K562 (cell line): ENCODE results near the gene ATF5. TPM values are rescaled to one million over a fixed set of nuclear protein-coding genes. Genes with fewer than 3 reads are reported as not detected.

Experiments used
- PRPF4 ChIP-seq: fragments of 200-400 bp; formaldehyde crosslinking; IDR thresholded peaks from one replicate; pipeline ENCODE4 v1.6.1; 2017; ENCODE audit warnings: low read length, low read depth, mild to moderate bottlenecking; ENCODE audit not compliant: insufficient read depth, poor library complexity, severe bottlenecking
- SETDB1 ChIP-seq: IDR thresholded peaks from one replicate; pipeline ENCODE4 v1.6.1; 2012; ENCODE audit warnings: low read length, control low read depth, inconsistent platforms
- STAG1 ChIP-seq: sonication (generic); formaldehyde crosslinking; IDR thresholded peaks from 2 replicates; pipeline ENCODE4 v1.5.0; 2020; ENCODE audit warnings: missing genetic modification reagents, borderline replicate concordance
- SUPT5H ChIP-seq: fragments of 450-650 bp; IDR thresholded peaks from 2 replicates; pipeline ENCODE4 v1.6.1; 2016
- XRCC3 ChIP-seq: fragments of 450-650 bp; IDR thresholded peaks from 2 replicates; pipeline ENCODE4 v1.6.1; 2017; ENCODE audit warnings: mild to moderate bottlenecking, moderate library complexity
- ZBTB33 ChIP-seq: sonication (generic); formaldehyde crosslinking; IDR thresholded peaks from 2 replicates; pipeline ENCODE4 v1.8.1; 2023; ENCODE audit warnings: mild to moderate bottlenecking, missing genetic modification reagents
- ZKSCAN1 ChIP-seq: fragments of 150-350 bp; IDR thresholded peaks from 2 replicates; pipeline ENCODE4 v1.6.1; 2016; ENCODE audit warnings: low read depth, low read length
- ZNF644 ChIP-seq: fragments of 200-800 bp; sonication (Bioruptor generic); IDR thresholded peaks from 2 replicates; pipeline ENCODE4 v1.6.1; 2016; ENCODE audit warnings: low read depth, missing genetic modification characterization, missing compliant biosample characterization
- polyA plus RNA-seq, 8 experiments: library from polyadenylated mRNA; depleted of rRNA in 4 of 8; stranded (reverse) in 5 of 8; unstranded in 3 of 8; fragments of >200 nt; fragmentation: Nextera tagmentation in 2 of 8; fragmentation: Illumina TruSeq in 1 of 8; extraction: Ambion mirVana in 2 of 8; extraction: Trizol in 1 of 8; gene quantifications; 2 replicates each; pipeline versions ENCODE4 v1.2.1 to v1.2.3, GENCODE V29; 2011 to 2014; ENCODE audit warnings: inconsistent platforms in 1 of 8, missing spikeins in 1 of 8
- total RNA-seq, 7 experiments: library from RNA; depleted of rRNA in 6 of 7; stranded (reverse); fragments of >200 nt in 6 of 7; fragmentation: Illumina TruSeq in 2 of 7; extraction: Trizol in 2 of 7; gene quantifications; 2 replicates each; pipeline versions ENCODE4 v1.2.1 to v1.2.3, GENCODE V29; 2011 to 2021; ENCODE audit warnings: low replicate concordance in 1 of 7
- TF ChIP-seq, protein P1 (sequence below), 2 experiments: fragments of 450-650 bp in 1 of 2; IDR thresholded peaks; 2 replicates each; pipeline ENCODE4 v1.6.1; 2011 to 2017; ENCODE audit warnings: low read depth in 2 of 2, antibody characterized with exemption in 1 of 2, borderline replicate concordance in 1 of 2, low read length in 1 of 2, mild to moderate bottlenecking in 1 of 2, mixed read lengths in 1 of 2; ENCODE audit not compliant: control insufficient read depth in 1 of 2

ATF5 gene
- total and polyA plus RNA-seq, 9 of the 15 experiments (the other 6 are each of a cell fraction or from before 2014, with no cell fraction given): 3.0 to 57.6 (median 11.1) TPM

DNA sequence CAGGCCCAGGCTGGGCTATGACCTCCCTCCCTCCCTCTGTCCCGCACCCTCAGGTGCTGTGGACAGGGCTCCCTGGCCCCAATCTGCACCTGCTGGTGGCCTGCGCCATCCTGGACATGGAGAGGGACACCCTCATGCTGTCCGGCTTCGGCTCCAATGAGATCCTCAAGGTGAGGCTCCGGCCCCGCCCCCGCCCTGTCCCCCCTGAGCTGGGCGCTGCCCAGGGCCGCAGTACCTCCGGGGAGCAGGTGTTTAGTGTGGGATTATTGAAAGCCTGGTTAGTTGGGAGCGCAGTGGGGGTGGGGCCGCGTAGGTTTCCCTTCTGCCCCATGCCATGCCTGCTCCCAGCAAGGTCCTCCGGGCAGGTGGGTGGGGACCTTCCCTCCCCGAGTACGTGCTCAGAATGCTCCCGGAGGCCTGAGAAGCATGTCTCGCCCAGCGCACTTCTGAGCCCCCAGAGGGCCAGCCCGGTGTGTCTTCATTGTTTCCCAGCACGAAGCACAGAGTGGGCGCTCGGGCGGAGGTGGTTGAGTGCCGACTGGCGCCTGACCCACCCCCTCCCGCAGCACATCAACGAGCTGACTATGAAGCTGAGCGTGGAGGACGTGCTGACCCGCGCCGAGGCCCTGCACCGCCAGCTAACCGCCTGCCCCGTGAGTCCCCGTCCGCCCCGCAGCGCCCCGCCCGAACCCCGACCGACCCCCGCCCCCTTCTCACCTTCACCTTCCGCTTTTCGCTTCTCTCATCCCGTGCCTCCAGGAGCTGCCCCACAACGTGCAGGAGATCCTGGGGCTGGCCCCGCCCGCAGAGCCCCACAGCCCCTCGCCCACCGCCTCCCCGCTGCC, 41.1 kb upstream of the ATF5 start (continued):
- TF ChIP-seq, protein P1, sequence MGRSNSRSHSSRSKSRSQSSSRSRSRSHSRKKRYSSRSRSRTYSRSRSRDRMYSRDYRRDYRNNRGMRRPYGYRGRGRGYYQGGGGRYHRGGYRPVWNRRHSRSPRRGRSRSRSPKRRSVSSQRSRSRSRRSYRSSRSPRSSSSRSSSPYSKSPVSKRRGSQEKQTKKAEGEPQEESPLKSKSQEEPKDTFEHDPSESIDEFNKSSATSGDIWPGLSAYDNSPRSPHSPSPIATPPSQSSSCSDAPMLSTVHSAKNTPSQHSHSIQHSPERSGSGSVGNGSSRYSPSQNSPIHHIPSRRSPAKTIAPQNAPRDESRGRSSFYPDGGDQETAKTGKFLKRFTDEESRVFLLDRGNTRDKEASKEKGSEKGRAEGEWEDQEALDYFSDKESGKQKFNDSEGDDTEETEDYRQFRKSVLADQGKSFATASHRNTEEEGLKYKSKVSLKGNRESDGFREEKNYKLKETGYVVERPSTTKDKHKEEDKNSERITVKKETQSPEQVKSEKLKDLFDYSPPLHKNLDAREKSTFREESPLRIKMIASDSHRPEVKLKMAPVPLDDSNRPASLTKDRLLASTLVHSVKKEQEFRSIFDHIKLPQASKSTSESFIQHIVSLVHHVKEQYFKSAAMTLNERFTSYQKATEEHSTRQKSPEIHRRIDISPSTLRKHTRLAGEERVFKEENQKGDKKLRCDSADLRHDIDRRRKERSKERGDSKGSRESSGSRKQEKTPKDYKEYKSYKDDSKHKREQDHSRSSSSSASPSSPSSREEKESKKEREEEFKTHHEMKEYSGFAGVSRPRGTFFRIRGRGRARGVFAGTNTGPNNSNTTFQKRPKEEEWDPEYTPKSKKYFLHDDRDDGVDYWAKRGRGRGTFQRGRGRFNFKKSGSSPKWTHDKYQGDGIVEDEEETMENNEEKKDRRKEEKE (IDR thresholded peaks at IDR 0.05; ENCODE audit: borderline replicate concordance in 1 of 2, control insufficient read depth in 1 of 2, low read depth in 2 of 2, low read length in 1 of 2): no peak
- TF ChIP-seq XRCC3 (no peak), ZBTB33 (CRISPR knock-in tag) (0 out of 2 replicates have a peak, but pooled peaks have one; percentile 35), PRPF4 (no peak), SUPT5H (no peak), ZNF644 (tag) (no peak), ZKSCAN1 (no peak), STAG1 (CRISPR knock-in tag) (no peak), SETDB1 (no peak)
- TF ChIP-seq, all 486 proteins: peak for 3
